Prostate gland (tissue), 2 donors: ENCODE results near the gene GPR26. TPM values are rescaled to one million over a fixed set of nuclear protein-coding genes. Genes with fewer than 3 reads are reported as not detected.

Source experiments
- DNase-seq: peaks from one replicate; pipeline ENCODE4 v3.0.0-alpha.2; 2019; ENCODE audit warnings: low spot score
- H3K27ac ChIP-seq, 2 donors: fragments of 200-600 bp; sonication (generic); 2 replicates each; pipeline ENCODE4 v1.5.1; 2017 to 2019
- H3K27me3 ChIP-seq: fragments of 200-600 bp; sonication (generic); replicated peaks from 2 replicates; pipeline ENCODE4 v1.5.1; 2019; ENCODE audit not compliant: insufficient read depth
- H3K36me3 ChIP-seq, 2 donors: fragments of 200-600 bp; sonication (generic); 1 replicate in 1 of 2; 2 replicates in 1 of 2; pipeline versions ENCODE4 v1.5.1 to v1.8.1; 2017 to 2019
- H3K4me1 ChIP-seq: fragments of 200-600 bp; sonication (generic); replicated peaks from 2 replicates; pipeline ENCODE4 v1.5.1; 2019
- H3K4me3 ChIP-seq, 2 donors: fragments of 200-600 bp; sonication (generic); 2 replicates each; pipeline ENCODE4 v1.5.1; 2017 to 2019
- H3K9me3 ChIP-seq: fragments of 200-600 bp; sonication (generic); 2 replicates; pipeline ENCODE4 v1.5.1; 2017
- CTCF ChIP-seq, 4 experiments: fragments of 200-600 bp in 2 of 4; fragments of 450-650 bp in 2 of 4; sonication (generic) in 2 of 4; IDR thresholded peaks; 1 replicate in 3 of 4; 2 replicates in 1 of 4; pipeline ENCODE4 v1.5.1; 2016 to 2019; ENCODE audit warnings: antibody characterized with exemption in 4 of 4, mild to moderate bottlenecking in 2 of 4, moderate library complexity in 2 of 4
- POLR2A ChIP-seq: fragments of 450-650 bp; IDR thresholded peaks from one replicate; pipeline ENCODE4 v1.6.1; 2016; ENCODE audit warnings: antibody characterized with exemption, mild to moderate bottlenecking
- POLR2AphosphoS5 ChIP-seq: sonication (generic); formaldehyde crosslinking; IDR thresholded peaks from one replicate; pipeline ENCODE4 v1.6.1; 2017; ENCODE audit warnings: antibody characterized with exemption
- WGBS: methylation state at CpG from one replicate; pipeline ENCODE4 v1.1.5; 2018; 5-methylcytosine and 5-hydroxymethylcytosine counted together
- intact Hi-C: fragments of 100-400 bp; cut with DNase I; formaldehyde crosslinking; loops from one replicate; pipeline ENCODE4 v1.14.2; 2022
- total RNA-seq, 2 donors: library from RNA; depleted of rRNA; stranded (reverse); fragments of >200 nt; gene quantifications; one replicate each; pipeline ENCODE4 v1.1.0, GENCODE V29; 2016

GPR26 gene
- total RNA-seq, 2 donors from 2014 or later, result 0.23 TPM; not detected in 1

GRCh38 chr10:123741146-123741545, 75.0 kb downstream of the GPR26 start:
- Histone ChIP-seq H3K27ac (no peak overlapping the region), H3K4me1 (no peaks in the 10 kb centered on the region), H3K4me3 (no peak overlapping the region), H3K9me3 (no peaks in the 10 kb centered on the region), H3K36me3 (no peaks in the 10 kb centered on the region), H3K27me3 (no peaks in the 10 kb centered on the region)
- intact Hi-C loops, result no loop called here
- TF ChIP-seq CTCF (IDR thresholded peaks at IDR 0.05) (no peak), POLR2AphosphoS5 (no peak)
- WGBS, result 69% methylated on average over 7 of the region's 7 CpGs
- DNase-seq, result no peak

DNA sequence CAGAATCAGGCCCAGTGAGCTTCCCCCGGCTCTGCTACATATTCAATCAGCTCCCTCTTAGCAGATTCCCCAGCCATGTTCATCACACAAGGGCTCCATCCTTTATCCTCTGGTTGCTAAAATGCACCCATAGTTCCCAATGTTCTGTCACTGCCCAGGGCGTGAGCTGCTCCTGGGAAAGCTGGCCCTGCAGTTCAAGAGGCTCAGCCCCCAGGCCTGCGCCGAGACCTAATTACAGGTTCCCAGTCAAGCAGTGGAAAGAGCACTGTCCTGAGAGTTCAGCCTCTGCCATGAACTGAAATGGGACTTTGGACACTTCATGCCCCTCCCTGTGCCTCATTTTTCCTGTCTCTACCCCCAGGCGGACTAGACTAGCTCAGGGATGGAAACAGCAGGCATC, 75.6 kb downstream of the GPR26 start:
- no peak for DNase-seq
- intact Hi-C loops, result no loop called here
- H3K4me3 ChIP-seq, result no peak overlapping the region
- WGBS, result 93% methylated on average over 5 of the region's 5 CpGs
- H3K4me1 ChIP-seq, result no peaks in the 10 kb centered on the region
- H3K9me3 ChIP-seq, result no peaks in the 10 kb centered on the region
- TF ChIP-seq POLR2A (no peak), POLR2AphosphoS5 (no peak), CTCF (IDR thresholded peaks at IDR 0.05) (no peak)
- H3K27me3 ChIP-seq, result no peaks in the 10 kb centered on the region
- no peak overlapping the region for H3K27ac ChIP-seq
- H3K36me3 ChIP-seq, result no peaks in the 10 kb centered on the region

GRCh38 chr10:123742751-123743440, 76.7 kb downstream of the GPR26 start:
- TF ChIP-seq POLR2A, result no peak
- no peak for TF ChIP-seq POLR2AphosphoS5
- TF ChIP-seq CTCF (IDR thresholded peaks at IDR 0.05), result no peak
- DNase-seq, result no peak
- Histone ChIP-seq H3K4me1 (no peaks in the 10 kb centered on the region), H3K27me3 (no peaks in the 10 kb centered on the region), H3K36me3 (no peaks in the 10 kb centered on the region), H3K9me3 (no peaks in the 10 kb centered on the region), H3K4me3 (no peak overlapping the region), H3K27ac (no peak overlapping the region)
- 61% methylated on average over 10 of the region's 10 CpGs for WGBS
- intact Hi-C loops, result no loop called here

DNA sequence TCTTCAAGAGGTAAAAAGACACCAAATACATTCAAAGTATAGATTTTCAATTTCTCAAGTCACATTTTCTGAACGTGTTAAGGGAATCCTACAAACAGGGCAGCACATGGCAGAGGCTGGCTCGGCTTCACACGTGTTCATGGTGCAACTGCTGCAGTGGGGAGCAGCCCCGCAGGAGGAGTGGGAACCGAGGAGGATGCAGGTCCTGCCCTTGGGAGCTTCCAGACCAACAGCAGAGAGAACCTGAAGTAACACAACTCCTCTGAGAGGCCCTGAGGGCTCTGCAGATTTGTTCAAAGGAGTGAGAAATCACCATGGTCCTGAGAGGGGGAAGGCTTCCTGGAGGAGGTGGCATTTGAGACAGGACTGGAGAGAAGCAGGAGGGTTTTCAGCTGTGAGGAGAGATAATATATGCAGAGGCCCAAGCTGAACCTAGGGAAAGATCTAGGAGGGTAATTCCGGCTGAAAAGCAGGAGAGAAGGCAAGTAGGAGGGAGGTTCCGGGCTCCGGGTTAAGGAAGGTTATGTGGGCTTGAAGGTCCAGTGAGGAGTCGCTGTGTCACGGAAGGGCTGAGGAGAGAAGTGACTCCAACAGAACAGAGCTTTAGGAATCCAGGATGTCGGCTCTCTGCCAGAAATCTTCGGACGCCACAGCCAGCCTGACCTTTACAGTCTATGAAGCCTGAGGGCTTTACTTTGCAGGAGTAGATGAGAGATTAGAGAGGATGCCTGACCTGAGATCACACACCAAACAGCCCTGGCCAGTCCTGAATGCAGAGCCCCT, 77.5 kb downstream of the GPR26 start:
- WGBS, result 51% methylated on average over 13 of the region's 13 CpGs
- H3K27ac ChIP-seq, result no peak overlapping the region
- no peaks in the 10 kb centered on the region for H3K27me3 ChIP-seq
- no peak overlapping the region for H3K4me3 ChIP-seq
- TF ChIP-seq POLR2A (no peak), POLR2AphosphoS5 (no peak), CTCF (IDR thresholded peaks at IDR 0.05) (no peak)
- intact Hi-C loops, result no loop called here
- no peak for DNase-seq
- H3K9me3 ChIP-seq, result no peaks in the 10 kb centered on the region
- no peaks in the 10 kb centered on the region for H3K4me1 ChIP-seq
- H3K36me3 ChIP-seq, result no peaks in the 10 kb centered on the region

- Histone ChIP-seq H3K4me3 (no peak overlapping the region), H3K36me3 (no peaks in the 10 kb centered on the region), H3K4me1 (no peaks in the 10 kb centered on the region), H3K27ac (no peak overlapping the region), H3K9me3 (no peaks in the 10 kb centered on the region), H3K27me3 (no peaks in the 10 kb centered on the region)
- intact Hi-C loops, result no loop called here
- 73% methylated on average over 6 of the region's 6 CpGs for WGBS
- DNase-seq, result no peak
- TF ChIP-seq POLR2AphosphoS5, result no peak
- TF ChIP-seq POLR2A, result no peak
- no peak for TF ChIP-seq CTCF (IDR thresholded peaks at IDR 0.05)
These were observed 78.0 kb downstream of the GPR26 start for GRCh38 chr10:123744224-123744536.
